ENCODE measurements around the gene PSMD12. TPM values are rescaled to one million over a fixed set of nuclear protein-coding genes. Genes with fewer than 3 reads are reported as not detected.
A peak's percentile ranks its signal among the peaks of the same experiment; 100 is the strongest.

The PSMD12 gene
- total RNA-seq, 1 donor from 2014 or later, result 45.0 TPM

- Histone ChIP-seq H3K27me3 (ENCODE audit: low read depth) (no peaks in the 10 kb centered on the region), H3K4me3 (no peak overlapping the region), H3K9me3 (replicated peaks) (no peaks in the 10 kb centered on the region), H3K27ac (replicated peaks) (no peak overlapping the region), H3K4me1 (peaks cover 49% of the 10 kb centered on the region), H3K36me3 (no peaks in the 10 kb centered on the region)
- intact Hi-C loops (cut with micrococcal nuclease), result loop anchor here (5.0 kb wide), 1 partner anchor 313 kb away; no protein-coding TSS in a partner anchor
- TF ChIP-seq, protein P1, sequence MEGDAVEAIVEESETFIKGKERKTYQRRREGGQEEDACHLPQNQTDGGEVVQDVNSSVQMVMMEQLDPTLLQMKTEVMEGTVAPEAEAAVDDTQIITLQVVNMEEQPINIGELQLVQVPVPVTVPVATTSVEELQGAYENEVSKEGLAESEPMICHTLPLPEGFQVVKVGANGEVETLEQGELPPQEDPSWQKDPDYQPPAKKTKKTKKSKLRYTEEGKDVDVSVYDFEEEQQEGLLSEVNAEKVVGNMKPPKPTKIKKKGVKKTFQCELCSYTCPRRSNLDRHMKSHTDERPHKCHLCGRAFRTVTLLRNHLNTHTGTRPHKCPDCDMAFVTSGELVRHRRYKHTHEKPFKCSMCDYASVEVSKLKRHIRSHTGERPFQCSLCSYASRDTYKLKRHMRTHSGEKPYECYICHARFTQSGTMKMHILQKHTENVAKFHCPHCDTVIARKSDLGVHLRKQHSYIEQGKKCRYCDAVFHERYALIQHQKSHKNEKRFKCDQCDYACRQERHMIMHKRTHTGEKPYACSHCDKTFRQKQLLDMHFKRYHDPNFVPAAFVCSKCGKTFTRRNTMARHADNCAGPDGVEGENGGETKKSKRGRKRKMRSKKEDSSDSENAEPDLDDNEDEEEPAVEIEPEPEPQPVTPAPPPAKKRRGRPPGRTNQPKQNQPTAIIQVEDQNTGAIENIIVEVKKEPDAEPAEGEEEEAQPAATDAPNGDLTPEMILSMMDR (IDR thresholded peaks at IDR 0.05; ENCODE audit: borderline replicate concordance), result peak; percentile 94
- DNase-seq, result peak; percentile 89
Measured at GRCh38 chr17:67374329-67375053, 8.1 kb upstream of the PSMD12 start.

GRCh38 chr17:67372751-67373150, 6.4 kb upstream of the PSMD12 start:
- TF ChIP-seq, protein P1 (IDR thresholded peaks at IDR 0.05; ENCODE audit: borderline replicate concordance), result no peak
- Histone ChIP-seq H3K27ac (replicated peaks) (no peak overlapping the region), H3K4me3 (no peak overlapping the region), H3K4me1 (peaks cover 34% of the 10 kb centered on the region), H3K9me3 (replicated peaks) (no peaks in the 10 kb centered on the region), H3K27me3 (ENCODE audit: low read depth) (no peaks in the 10 kb centered on the region), H3K36me3 (no peaks in the 10 kb centered on the region)
- intact Hi-C loops (cut with micrococcal nuclease), result no loop called here
- no peak for DNase-seq

- no peaks in the 10 kb centered on the region for H3K36me3 ChIP-seq
- no peak for DNase-seq
- no peak overlapping the region for H3K4me3 ChIP-seq
- H3K9me3 ChIP-seq (replicated peaks), result no peaks in the 10 kb centered on the region
- no peaks in the 10 kb centered on the region for H3K27me3 ChIP-seq (ENCODE audit: low read depth)
- no peak overlapping the region for H3K27ac ChIP-seq (replicated peaks)
- TF ChIP-seq, protein P1 (IDR thresholded peaks at IDR 0.05; ENCODE audit: borderline replicate concordance), result no peak
- H3K4me1 ChIP-seq, result peaks cover 28% of the 10 kb centered on the region
- intact Hi-C loops (cut with micrococcal nuclease), result no loop called here
Measured at GRCh38 chr17:67369676-67370075, 3.3 kb upstream of the PSMD12 start.

DNA sequence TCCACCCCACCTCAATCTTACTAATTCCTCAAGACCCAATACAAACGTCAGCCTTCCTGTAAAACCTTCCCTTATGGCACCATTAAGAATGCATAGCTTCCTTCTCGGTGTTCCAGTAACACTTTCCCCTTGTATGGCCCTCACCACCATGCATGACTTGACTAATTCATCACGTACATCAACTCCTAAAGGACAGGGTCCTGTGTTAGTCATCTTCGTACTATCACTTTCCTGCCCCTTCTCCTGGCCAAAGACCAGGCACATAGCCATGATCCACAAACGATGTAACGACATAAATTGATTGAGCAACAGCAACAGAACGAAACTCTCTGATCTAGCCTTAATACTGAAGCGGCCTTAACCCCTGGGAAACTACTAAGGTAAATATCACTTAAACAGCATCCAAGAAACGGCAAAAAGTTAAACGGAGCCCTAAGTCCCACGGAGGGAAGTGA, 612 bp downstream of the PSMD12 start:
- intact Hi-C loops (cut with micrococcal nuclease), result no loop called here
- TF ChIP-seq, protein P1 (IDR thresholded peaks at IDR 0.05; ENCODE audit: borderline replicate concordance), result no peak
- Histone ChIP-seq H3K27ac (replicated peaks) (peak overlapping the region; percentile 96), H3K4me1 (peaks cover 62% of the 10 kb centered on the region), H3K9me3 (replicated peaks) (no peaks in the 10 kb centered on the region), H3K27me3 (ENCODE audit: low read depth) (no peaks in the 10 kb centered on the region), H3K36me3 (peaks cover 4% of the 10 kb centered on the region), H3K4me3 (peak overlapping the region; percentile 95)
- DNase-seq, result no peak

DNA sequence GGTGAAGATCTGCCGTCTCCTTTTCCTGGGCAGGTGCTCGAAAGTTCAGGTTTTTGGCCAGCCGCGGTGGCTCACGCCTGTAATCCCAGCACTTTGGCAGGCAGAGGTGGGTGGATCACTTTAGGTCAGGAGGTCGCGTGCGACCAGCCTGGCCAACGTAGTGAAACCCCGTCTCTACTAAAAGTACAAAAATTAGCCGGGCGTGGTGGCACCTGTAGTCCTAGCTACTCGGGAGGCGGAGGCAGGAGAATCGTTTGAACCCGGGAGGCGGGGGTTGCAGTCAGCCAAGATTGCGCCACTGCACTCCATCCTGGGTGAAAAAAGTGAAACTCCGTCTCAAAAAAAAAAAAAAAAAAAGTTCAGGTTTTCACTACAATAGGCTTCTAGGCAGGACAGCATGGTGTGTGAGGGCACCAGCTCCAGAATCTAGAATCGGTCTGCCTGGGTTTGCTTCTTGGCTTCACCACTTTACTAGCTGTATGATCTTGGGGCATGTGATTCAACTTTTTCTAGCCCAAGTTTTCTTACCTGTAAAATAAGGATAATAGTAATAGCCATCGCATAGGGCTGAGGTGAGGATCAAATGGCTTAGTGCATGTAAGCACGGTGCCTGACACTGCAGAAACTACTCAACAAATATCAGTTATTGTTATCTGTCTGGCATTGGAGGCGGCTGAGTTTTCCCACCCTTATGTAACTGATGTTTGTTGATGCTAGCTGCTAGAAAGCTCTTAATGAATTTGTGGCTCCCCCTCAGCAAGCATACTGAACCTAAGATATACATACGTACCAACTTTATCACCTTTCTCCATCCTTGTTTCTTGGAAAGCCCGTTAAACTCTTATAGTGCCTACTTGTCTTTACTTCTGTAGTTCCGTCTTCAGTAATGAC, 1.3 kb downstream of the PSMD12 start:
- H3K27ac ChIP-seq (replicated peaks), result peak overlapping the region; percentile 96
- peaks cover 69% of the 10 kb centered on the region for H3K4me1 ChIP-seq
- H3K4me3 ChIP-seq, result peak overlapping the region; percentile 95
- TF ChIP-seq, protein P1 (IDR thresholded peaks at IDR 0.05; ENCODE audit: borderline replicate concordance), result no peak
- intact Hi-C loops (cut with micrococcal nuclease), result no loop called here
- H3K9me3 ChIP-seq (replicated peaks), result no peaks in the 10 kb centered on the region
- peaks cover 4% of the 10 kb centered on the region for H3K36me3 ChIP-seq
- H3K27me3 ChIP-seq (ENCODE audit: low read depth), result no peaks in the 10 kb centered on the region
- DNase-seq, result no peak
